HEK293 (cell line): ENCODE measurements around the gene FYB1.

Experiments used
- CTCF ChIA-PET: fragments of 350-600 bp; formaldehyde crosslinking; extraction: SDS; loops from one replicate; lab custom pipeline; 2021; ENCODE audit warnings: antibody characterized with exemption; lab: Yijun Ruan, JAX
- POLR2A ChIA-PET: fragments of 300-600 bp; formaldehyde crosslinking; extraction: SDS; loops from one replicate; lab custom pipeline; 2020; ENCODE audit warnings: antibody characterized with exemption, inconsistent platforms; lab: Yijun Ruan, JAX
- H3K27ac ChIP-seq: fragments of 200-500 bp; sonication (Bioruptor generic); 2 replicates; pipeline ENCODE4 v1.5.1; 2014; ENCODE audit warnings: low read depth, low read length, control low read depth, inconsistent platforms; ENCODE audit errors: extremely low read depth
- H3K36me3 ChIP-seq, 2 experiments: fragments of 200-500 bp in 1 of 2; sonication (Bioruptor generic) in 1 of 2; 1 replicate in 1 of 2; 2 replicates in 1 of 2; pipeline ENCODE4 v1.5.1; 2014 to 2017; ENCODE audit warnings: inconsistent platforms in 2 of 2, low read length in 2 of 2; ENCODE audit not compliant: control insufficient read depth in 2 of 2, insufficient read depth in 1 of 2
- H3K4me1 ChIP-seq: fragments of 200-500 bp; sonication (Bioruptor generic); 2 replicates; pipeline ENCODE4 v1.5.1; 2014; ENCODE audit warnings: mild to moderate bottlenecking, low read length, inconsistent platforms; ENCODE audit not compliant: control insufficient read depth, insufficient read depth
- H3K4me3 ChIP-seq: 2 replicates; pipeline ENCODE4 v1.5.1; 2011; ENCODE audit warnings: low read depth, mild to moderate bottlenecking, control low read depth, low read length, moderate library complexity
- H3K9me3 ChIP-seq: fragments of 200-500 bp; sonication (Bioruptor generic); 2 replicates; pipeline ENCODE4 v1.5.1; 2014; ENCODE audit warnings: low read depth, low read length, inconsistent platforms; ENCODE audit not compliant: control insufficient read depth, insufficient read depth
- BCL11B ChIP-seq: fragments of 450-650 bp; formaldehyde crosslinking; IDR thresholded peaks from 2 replicates; pipeline ENCODE4 v1.5.1; 2016; ENCODE audit warnings: low read depth, missing biosample characterization, missing genetic modification characterization
- IKZF3 ChIP-seq: fragments of 450-650 bp; IDR thresholded peaks from 2 replicates; pipeline ENCODE4 v1.5.0; 2018; ENCODE audit warnings: missing biosample characterization, mild to moderate bottlenecking, missing genetic modification characterization, moderate library complexity
- KLF9 ChIP-seq: fragments of 450-650 bp; formaldehyde crosslinking; IDR thresholded peaks from 2 replicates; pipeline ENCODE4 v1.5.1; 2016; ENCODE audit warnings: missing biosample characterization, missing genetic modification characterization, low read depth
- PRDM1 ChIP-seq: fragments of 450-650 bp; formaldehyde crosslinking; IDR thresholded peaks from 2 replicates; pipeline ENCODE4; 2016; ENCODE audit warnings: missing biosample characterization, missing genetic modification characterization
- SP3 ChIP-seq: fragments of 450-650 bp; formaldehyde crosslinking; IDR thresholded peaks from 2 replicates; pipeline ENCODE4 v1.5.1; 2016; ENCODE audit warnings: missing biosample characterization, missing genetic modification characterization
- ZIC2 ChIP-seq: fragments of 450-650 bp; formaldehyde crosslinking; IDR thresholded peaks from 2 replicates; pipeline ENCODE4 v1.5.1; 2016; ENCODE audit warnings: missing biosample characterization, missing genetic modification characterization
- ZNF362 ChIP-seq: fragments of 450-650 bp; formaldehyde crosslinking; IDR thresholded peaks from 2 replicates; pipeline ENCODE4 v1.5.1; 2016; ENCODE audit warnings: missing biosample characterization, missing genetic modification characterization
- ZNF366 ChIP-seq: fragments of 450-650 bp; formaldehyde crosslinking; conservative IDR thresholded peaks from 2 replicates; pipeline ENCODE4 v1.5.1; 2016; ENCODE audit warnings: missing biosample characterization, missing genetic modification characterization
- ZNF398 ChIP-seq: fragments of 450-650 bp; formaldehyde crosslinking; IDR thresholded peaks from 2 replicates; pipeline ENCODE4 v1.5.1; 2017; ENCODE audit warnings: missing biosample characterization, missing genetic modification characterization
- ZNF530 ChIP-seq: fragments of 450-650 bp; formaldehyde crosslinking; IDR thresholded peaks from 2 replicates; pipeline ENCODE4 v1.5.1; 2016; ENCODE audit warnings: low read depth, missing biosample characterization, missing genetic modification characterization
- ZNF747 ChIP-seq: fragments of 450-650 bp; formaldehyde crosslinking; IDR thresholded peaks from 2 replicates; pipeline ENCODE4 v1.5.1; 2016; ENCODE audit warnings: missing biosample characterization, missing genetic modification characterization
- TF ChIP-seq, protein P1 (sequence below): fragments of 450-650 bp; formaldehyde crosslinking; IDR thresholded peaks from 2 replicates; pipeline ENCODE4 v1.5.1; 2016; ENCODE audit warnings: missing biosample characterization, missing genetic modification characterization, low read depth
- TF ChIP-seq, protein P2 (sequence below): fragments of 450-650 bp; formaldehyde crosslinking; IDR thresholded peaks from 2 replicates; pipeline ENCODE4 v1.5.1; 2016; ENCODE audit warnings: missing biosample characterization, missing genetic modification characterization, low read depth
- TF ChIP-seq, protein P3 (sequence below): fragments of 450-650 bp; formaldehyde crosslinking; IDR thresholded peaks from 2 replicates; pipeline ENCODE4 v1.5.1; 2016; ENCODE audit warnings: missing biosample characterization, missing genetic modification characterization

The FYB1 gene

DNA sequence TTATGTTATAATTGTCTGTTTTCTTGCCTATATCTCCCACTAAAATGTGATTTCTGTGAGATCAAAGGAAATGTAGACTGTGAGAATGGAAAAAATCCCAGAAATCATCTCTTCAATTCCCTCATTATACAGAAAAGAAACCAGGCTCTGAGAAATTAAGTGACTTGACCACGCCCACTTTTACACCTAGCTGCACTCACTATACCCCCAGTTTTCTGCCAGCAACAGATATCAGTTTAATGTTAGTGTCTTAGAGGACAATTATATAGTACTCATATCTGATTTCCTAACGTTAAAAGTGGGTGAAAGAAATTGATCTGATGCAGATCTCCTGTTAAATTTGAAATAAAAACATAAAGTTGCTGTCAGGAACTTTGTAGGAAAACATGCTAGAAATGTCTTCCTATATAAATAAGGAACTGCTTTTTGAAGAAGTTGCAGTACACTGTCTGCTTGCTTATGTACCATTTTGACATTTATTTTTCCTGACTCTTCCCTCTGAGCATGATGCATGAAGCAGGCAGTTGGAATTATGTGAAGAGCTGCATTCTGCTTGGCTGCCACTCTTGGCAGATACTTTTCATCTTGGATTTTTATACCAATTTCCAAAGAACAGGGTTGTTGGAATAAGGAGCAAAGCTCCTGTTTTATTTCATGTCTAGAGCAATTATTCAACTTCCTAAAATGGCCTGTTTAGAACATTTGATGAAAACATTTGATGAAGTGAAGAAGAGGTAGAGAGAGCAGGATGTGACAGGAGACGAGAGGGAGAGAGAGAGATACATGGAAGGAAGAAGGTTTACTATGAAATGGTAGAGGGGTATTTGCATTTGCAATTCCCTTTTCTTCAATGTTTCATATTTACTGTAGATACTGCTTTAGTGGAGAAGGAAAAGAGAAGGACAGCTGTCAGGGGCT lies 87.9 kb downstream of the FYB1 start:
- H3K4me3 ChIP-seq: no peak overlapping the region
- TF ChIP-seq ZNF362: no peak
- peak; percentile 36; the same call in 1 of the 2 replicates for TF ChIP-seq KLF9 (tag by site-specific recombination)
- H3K27ac ChIP-seq: no peak overlapping the region
- POLR2A ChIA-PET: no interaction called here
- no peaks in the 10 kb centered on the region for H3K9me3 ChIP-seq
- no peaks in the 10 kb centered on the region for H3K36me3 ChIP-seq
- no peaks in the 10 kb centered on the region for H3K4me1 ChIP-seq
- CTCF ChIA-PET: interaction anchor here (1.3 kb wide), 1 partner anchor 11 kb away, joined by 3 read pairs; no protein-coding TSS in a partner anchor

- CTCF ChIA-PET: interaction anchor here (0.6 to 1.1 kb wide), 2 partner anchors 12 to 48 kb away, joined by 3 read pairs; no protein-coding TSS in a partner anchor
Observed at GRCh38 chr5:39130716-39131115, 88.6 kb downstream of the FYB1 start.

DNA sequence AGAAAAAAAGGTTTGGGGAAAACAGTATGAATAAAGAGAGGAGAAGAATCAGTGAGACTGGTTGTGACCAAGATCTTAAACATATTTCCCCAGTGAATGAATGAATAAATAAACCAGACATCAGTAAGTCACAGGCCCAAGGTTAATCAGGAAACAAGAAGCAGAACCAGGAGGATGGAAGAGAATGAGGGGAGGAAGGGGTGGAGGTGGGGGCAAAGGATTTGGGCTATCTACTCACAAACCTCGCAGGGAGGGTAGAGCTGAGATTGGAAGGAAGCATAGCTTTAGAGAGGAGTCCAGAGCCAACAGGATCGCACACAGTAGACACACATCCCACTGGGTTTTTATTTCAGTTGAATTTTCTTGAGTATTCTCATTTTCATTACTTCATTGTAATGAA lies 97.4 kb downstream of the FYB1 start:
- ChIA-PET POLR2A (no interaction called here), CTCF (no interaction called here)
- no peak overlapping the region for H3K4me3 ChIP-seq
- no peaks in the 10 kb centered on the region for H3K9me3 ChIP-seq
- 0 out of 2 replicates have a peak, but pooled peaks cover 3% of the 10 kb centered on the region for H3K4me1 ChIP-seq
- H3K36me3 ChIP-seq: no peaks in the 10 kb centered on the region
- TF ChIP-seq SP3 (tag by site-specific recombination) (0 out of 2 replicates have a peak, but pooled peaks have one; percentile 8), ZIC2 (no peak), ZNF747 (tag by site-specific recombination) (no peak), ZNF398 (peak; percentile 62)
- TF ChIP-seq, protein P1, sequence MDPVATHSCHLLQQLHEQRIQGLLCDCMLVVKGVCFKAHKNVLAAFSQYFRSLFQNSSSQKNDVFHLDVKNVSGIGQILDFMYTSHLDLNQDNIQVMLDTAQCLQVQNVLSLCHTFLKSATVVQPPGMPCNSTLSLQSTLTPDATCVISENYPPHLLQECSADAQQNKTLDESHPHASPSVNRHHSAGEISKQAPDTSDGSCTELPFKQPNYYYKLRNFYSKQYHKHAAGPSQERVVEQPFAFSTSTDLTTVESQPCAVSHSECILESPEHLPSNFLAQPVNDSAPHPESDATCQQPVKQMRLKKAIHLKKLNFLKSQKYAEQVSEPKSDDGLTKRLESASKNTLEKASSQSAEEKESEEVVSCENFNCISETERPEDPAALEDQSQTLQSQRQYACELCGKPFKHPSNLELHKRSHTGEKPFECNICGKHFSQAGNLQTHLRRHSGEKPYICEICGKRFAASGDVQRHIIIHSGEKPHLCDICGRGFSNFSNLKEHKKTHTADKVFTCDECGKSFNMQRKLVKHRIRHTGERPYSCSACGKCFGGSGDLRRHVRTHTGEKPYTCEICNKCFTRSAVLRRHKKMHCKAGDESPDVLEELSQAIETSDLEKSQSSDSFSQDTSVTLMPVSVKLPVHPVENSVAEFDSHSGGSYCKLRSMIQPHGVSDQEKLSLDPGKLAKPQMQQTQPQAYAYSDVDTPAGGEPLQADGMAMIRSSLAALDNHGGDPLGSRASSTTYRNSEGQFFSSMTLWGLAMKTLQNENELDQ (tag by site-specific recombination): no peak
- H3K27ac ChIP-seq: no peak overlapping the region

More at GRCh38 chr5:39130716-39131115, 88.6 kb downstream of the FYB1 start:
- TF ChIP-seq ZNF530 (tag by site-specific recombination) (no peak), IKZF3 (tag by site-specific recombination) (no peak), BCL11B (tag by site-specific recombination) (no peak), ZNF366 (tag by site-specific recombination) (0 out of 2 replicates have a peak, but pooled peaks have one; percentile 10), PRDM1 (tag by site-specific recombination) (no peak)
- TF ChIP-seq, protein P2, sequence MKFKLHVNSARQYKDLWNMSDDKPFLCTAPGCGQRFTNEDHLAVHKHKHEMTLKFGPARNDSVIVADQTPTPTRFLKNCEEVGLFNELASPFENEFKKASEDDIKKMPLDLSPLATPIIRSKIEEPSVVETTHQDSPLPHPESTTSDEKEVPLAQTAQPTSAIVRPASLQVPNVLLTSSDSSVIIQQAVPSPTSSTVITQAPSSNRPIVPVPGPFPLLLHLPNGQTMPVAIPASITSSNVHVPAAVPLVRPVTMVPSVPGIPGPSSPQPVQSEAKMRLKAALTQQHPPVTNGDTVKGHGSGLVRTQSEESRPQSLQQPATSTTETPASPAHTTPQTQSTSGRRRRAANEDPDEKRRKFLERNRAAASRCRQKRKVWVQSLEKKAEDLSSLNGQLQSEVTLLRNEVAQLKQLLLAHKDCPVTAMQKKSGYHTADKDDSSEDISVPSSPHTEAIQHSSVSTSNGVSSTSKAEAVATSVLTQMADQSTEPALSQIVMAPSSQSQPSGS (tag by site-specific recombination): peak; percentile 89
- TF ChIP-seq, protein P3, sequence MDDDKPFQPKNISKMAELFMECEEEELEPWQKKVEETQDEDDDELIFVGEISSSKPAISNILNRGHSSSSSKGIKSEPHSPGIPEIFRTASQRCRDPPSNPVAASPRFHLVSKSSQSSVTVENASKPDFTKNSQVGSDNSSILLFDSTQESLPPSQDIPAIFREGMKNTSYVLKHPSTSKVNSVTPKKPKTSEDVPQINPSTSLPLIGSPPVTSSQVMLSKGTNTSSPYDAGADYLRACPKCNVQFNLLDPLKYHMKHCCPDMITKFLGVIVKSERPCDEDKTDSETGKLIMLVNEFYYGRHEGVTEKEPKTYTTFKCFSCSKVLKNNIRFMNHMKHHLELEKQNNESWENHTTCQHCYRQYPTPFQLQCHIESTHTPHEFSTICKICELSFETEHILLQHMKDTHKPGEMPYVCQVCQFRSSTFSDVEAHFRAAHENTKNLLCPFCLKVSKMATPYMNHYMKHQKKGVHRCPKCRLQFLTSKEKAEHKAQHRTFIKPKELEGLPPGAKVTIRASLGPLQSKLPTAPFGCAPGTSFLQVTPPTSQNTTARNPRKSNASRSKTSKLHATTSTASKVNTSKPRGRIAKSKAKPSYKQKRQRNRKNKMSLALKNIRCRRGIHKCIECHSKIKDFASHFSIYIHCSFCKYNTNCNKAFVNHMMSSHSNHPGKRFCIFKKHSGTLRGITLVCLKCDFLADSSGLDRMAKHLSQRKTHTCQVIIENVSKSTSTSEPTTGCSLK (tag by site-specific recombination): no peak
- H3K4me3 ChIP-seq: no peak overlapping the region
- no peaks in the 10 kb centered on the region for H3K4me1 ChIP-seq
- no peaks in the 10 kb centered on the region for H3K9me3 ChIP-seq
- POLR2A ChIA-PET: no interaction called here
- H3K27ac ChIP-seq: no peak overlapping the region
- no peaks in the 10 kb centered on the region for H3K36me3 ChIP-seq
